Measurements from ENCODE around the gene GSTP1. TPM values are rescaled to one million over a fixed set of nuclear protein-coding genes. Genes with fewer than 3 reads are reported as not detected.

GSTP1 gene
- polyA plus RNA-seq, 4 donors, result 714 to 1,471 (median 1,003) TPM

DNA sequence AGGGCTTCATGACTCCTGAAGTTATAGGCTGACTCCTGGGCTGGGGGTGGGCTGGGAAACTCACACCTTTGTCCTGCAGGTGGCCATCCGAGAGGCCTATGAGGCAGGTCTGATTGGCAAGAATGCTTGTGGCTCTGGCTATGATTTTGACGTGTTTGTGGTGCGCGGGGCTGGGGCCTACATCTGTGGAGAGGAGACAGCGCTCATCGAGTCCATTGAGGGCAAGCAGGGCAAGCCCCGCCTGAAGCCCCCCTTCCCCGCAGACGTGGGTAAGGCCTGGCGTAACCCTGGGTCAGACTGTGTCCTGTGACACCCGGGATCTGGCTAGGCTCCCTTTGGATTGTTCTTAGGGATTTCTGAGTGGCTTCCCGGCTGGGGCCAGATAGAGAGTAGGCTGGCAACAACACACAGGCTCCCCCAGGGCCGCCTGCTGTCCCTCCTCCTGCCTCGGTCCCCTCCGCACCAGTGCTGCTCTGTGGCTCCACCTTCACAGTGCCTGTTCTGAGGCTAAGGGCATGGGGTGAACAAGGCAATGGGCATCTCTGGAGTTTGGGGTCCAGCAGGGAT is 26.8 kb downstream of the GSTP1 start:
- H3K4me3 ChIP-seq (ENCODE audit: low read depth in 1 of 3, low read length in 3 of 3), result no peak overlapping the region
- 85 to 90% (median 90%) methylated on average over 15 of the region's 15 CpGs for WGBS, 3 donors
- H3K27ac ChIP-seq (ENCODE audit: low read depth in 1 of 3, low read length in 2 of 3), result no peak overlapping the region
- no peaks in the 10 kb centered on the region for H3K9me3 ChIP-seq (ENCODE audit: control insufficient read depth in 2 of 2, insufficient read depth in 1 of 2, low read depth in 1 of 2, low read length in 1 of 2)
- no peak for DNase-seq
- peaks cover 0 to 4% (median 0%) of the 10 kb centered on the region in 3 donors for H3K27me3 ChIP-seq (ENCODE audit: control insufficient read depth in 3 of 3, insufficient read depth in 3 of 3, low read length in 3 of 3)
- H3K36me3 ChIP-seq (ENCODE audit: control insufficient read depth in 3 of 3, insufficient read depth in 2 of 3, low read depth in 1 of 3, low read length in 3 of 3), result peaks cover 0 to 51% (median 16%) of the 10 kb centered on the region in 3 donors
- FAIRE-seq, result no peak
- H3K4me1 ChIP-seq (ENCODE audit: control insufficient read depth in 3 of 3, insufficient read depth in 2 of 3, low read depth in 1 of 3, low read length in 2 of 3), result peaks cover 0 to 18% (median 0%) of the 10 kb centered on the region in 3 donors

DNA sequence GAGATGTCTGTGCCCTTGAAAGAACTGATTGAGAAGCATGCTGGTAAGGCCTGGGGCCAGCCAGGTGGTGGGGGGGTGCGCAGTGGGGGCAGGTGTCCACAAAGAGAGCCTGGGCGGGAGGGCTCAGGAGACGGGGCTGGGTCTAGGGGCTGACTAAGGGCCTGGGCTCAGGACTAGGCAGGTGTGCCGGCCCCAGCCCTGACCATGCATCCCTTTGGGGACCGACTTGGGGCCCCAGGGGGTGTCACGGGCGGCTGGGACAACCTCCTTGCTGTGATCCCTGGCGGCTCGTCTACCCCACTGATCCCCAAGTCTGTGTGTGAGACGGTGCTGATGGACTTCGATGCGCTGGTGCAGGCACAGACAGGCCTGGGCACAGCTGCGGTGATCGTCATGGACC is 27.6 kb downstream of the GSTP1 start:
- FAIRE-seq, result no peak
- no peak overlapping the region for H3K4me3 ChIP-seq (ENCODE audit: low read depth in 1 of 3, low read length in 3 of 3)
- peaks cover 0 to 10% (median 0%) of the 10 kb centered on the region in 3 donors for H3K27me3 ChIP-seq (ENCODE audit: control insufficient read depth in 3 of 3, insufficient read depth in 3 of 3, low read length in 3 of 3)
- H3K36me3 ChIP-seq (ENCODE audit: control insufficient read depth in 3 of 3, insufficient read depth in 2 of 3, low read depth in 1 of 3, low read length in 3 of 3), result peaks cover 0 to 51% (median 16%) of the 10 kb centered on the region in 3 donors
- 93% methylated on average over 14 of the region's 14 CpGs for WGBS, 3 donors
- peaks cover 0 to 21% (median 0%) of the 10 kb centered on the region in 3 donors for H3K4me1 ChIP-seq (ENCODE audit: control insufficient read depth in 3 of 3, insufficient read depth in 2 of 3, low read depth in 1 of 3, low read length in 2 of 3)
- no peak for DNase-seq
- H3K9me3 ChIP-seq (ENCODE audit: control insufficient read depth in 2 of 2, insufficient read depth in 1 of 2, low read depth in 1 of 2, low read length in 1 of 2), result no peaks in the 10 kb centered on the region
- H3K27ac ChIP-seq (ENCODE audit: low read depth in 1 of 3, low read length in 2 of 3), result no peak overlapping the region

DNA sequence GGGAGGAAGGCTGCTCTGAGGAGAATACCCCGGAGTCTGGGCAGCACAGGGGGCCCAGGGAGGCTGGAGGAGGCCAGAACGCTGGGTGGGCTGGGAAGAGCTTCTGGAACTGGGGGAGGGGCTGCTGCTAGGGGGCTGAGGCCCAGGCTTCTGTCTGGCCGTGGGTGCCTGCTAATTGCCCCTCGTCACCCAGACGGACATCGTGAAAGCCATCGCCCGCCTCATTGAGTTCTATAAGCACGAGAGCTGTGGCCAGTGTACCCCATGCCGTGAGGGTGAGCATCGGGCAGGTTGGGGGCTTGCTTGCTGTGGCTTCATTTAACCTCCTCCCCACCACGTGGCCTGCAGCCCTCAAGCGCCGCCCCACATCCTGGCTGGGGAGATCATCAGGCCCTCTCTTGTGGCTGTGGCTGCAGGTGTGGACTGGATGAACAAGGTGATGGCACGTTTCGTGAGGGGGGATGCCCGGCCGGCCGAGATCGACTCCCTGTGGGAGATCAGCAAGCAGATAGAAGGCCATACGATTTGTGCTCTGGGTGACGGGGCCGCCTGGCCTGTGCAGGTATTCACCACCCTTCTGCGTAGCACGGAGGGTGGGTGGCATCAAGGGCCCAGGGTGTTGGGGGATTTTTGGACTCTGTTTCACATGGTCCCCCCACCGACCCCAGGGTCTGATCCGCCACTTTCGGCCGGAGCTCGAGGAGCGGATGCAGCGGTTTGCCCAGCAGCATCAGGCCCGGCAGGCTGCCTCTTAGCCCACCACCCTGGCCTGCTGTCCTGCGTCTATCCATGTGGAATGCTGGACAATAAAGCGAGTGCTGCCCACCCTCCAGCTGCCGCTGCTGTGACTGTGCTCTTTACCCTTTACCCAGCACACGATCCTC is 28.3 kb downstream of the GSTP1 start:
- FAIRE-seq (no peak), DNase-seq (no peak)
- WGBS, 3 donors, result 86 to 92% (median 91%) methylated on average over 36 to 37 of the region's 37 CpGs
- H3K9me3 ChIP-seq (ENCODE audit: control insufficient read depth in 2 of 2, insufficient read depth in 1 of 2, low read depth in 1 of 2, low read length in 1 of 2), result no peaks in the 10 kb centered on the region
- peaks cover 0 to 10% (median 0%) of the 10 kb centered on the region in 3 donors for H3K27me3 ChIP-seq (ENCODE audit: control insufficient read depth in 3 of 3, insufficient read depth in 3 of 3, low read length in 3 of 3)
- no peak overlapping the region for H3K4me3 ChIP-seq (ENCODE audit: low read depth in 1 of 3, low read length in 3 of 3)
- H3K4me1 ChIP-seq (ENCODE audit: control insufficient read depth in 3 of 3, insufficient read depth in 2 of 3, low read depth in 1 of 3, low read length in 2 of 3), result peaks cover 0 to 21% (median 0%) of the 10 kb centered on the region in 3 donors
- peaks cover 0 to 51% (median 16%) of the 10 kb centered on the region in 3 donors for H3K36me3 ChIP-seq (ENCODE audit: control insufficient read depth in 3 of 3, insufficient read depth in 2 of 3, low read depth in 1 of 3, low read length in 3 of 3)
- no peak overlapping the region for H3K27ac ChIP-seq (ENCODE audit: low read depth in 1 of 3, low read length in 2 of 3)

DNA sequence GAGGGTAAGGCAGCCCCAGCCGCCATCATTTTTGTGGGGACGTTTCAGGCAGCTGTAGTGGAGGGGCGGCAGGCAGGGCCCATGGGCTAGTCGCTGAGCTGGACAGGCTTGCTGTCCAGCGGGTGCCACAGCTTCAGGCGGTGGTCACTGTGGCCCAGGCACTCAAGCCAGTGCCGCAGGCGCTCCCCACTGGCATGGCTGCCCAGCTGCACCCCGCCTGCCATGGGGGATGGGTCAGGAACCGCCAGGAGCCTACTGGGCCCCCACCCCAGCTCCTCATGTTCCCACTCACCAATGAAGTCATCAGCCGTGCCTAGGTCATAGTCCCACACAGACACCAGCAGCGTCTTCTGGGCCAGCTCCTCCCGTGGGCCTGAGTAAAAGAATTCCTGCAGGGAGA is 29.1 kb downstream of the GSTP1 start:
- no peaks in the 10 kb centered on the region for H3K9me3 ChIP-seq (ENCODE audit: control insufficient read depth in 2 of 2, insufficient read depth in 1 of 2, low read depth in 1 of 2, low read length in 1 of 2)
- H3K27ac ChIP-seq (ENCODE audit: low read depth in 1 of 3, low read length in 2 of 3), result no peak overlapping the region
- peaks cover 0 to 19% (median 0%) of the 10 kb centered on the region in 3 donors for H3K4me1 ChIP-seq (ENCODE audit: control insufficient read depth in 3 of 3, insufficient read depth in 2 of 3, low read depth in 1 of 3, low read length in 2 of 3)
- peaks cover 0 to 10% (median 0%) of the 10 kb centered on the region in 3 donors for H3K27me3 ChIP-seq (ENCODE audit: control insufficient read depth in 3 of 3, insufficient read depth in 3 of 3, low read length in 3 of 3)
- FAIRE-seq, result no peak
- no peak overlapping the region for H3K4me3 ChIP-seq (ENCODE audit: low read depth in 1 of 3, low read length in 3 of 3)
- DNase-seq, result no peak
- peaks cover 0 to 51% (median 16%) of the 10 kb centered on the region in 3 donors for H3K36me3 ChIP-seq (ENCODE audit: control insufficient read depth in 3 of 3, insufficient read depth in 2 of 3, low read depth in 1 of 3, low read length in 3 of 3)
- 87 to 93% (median 88%) methylated on average over 12 to 13 of the region's 13 CpGs for WGBS, 3 donors

DNA sequence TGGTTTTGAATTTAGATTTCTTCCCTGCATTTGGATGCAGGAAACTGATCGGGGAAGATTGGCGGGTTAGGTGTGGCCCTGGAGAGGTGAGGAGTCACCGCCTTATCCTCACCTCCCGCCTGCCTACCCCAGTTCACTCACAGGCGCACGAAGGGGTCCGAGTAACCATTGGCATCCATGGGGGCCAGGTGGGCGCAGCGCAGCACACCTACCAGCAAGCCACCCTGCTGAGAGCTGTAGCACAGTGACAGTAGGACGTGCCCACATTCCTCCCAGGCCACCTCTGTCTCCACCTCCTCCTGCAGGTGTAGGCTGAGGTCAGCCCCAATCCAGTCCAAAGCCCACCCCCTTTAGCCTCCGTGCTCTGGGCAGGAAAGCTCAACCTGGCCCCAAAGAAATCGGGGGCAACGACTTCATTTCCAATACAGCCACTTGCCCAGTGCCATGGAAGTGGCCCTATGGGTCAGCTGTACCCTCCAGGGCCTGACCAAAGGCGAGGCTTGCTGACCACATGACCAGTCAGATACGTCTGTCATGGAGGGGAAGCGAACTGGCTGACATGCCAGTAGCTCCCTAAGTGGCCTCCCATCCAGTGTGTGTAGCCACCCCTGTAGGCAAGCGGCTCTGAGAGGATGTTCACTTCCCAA is 29.8 kb downstream of the GSTP1 start:
- Histone ChIP-seq H3K27me3 (ENCODE audit: control insufficient read depth in 3 of 3, insufficient read depth in 3 of 3, low read length in 3 of 3) (peaks cover 0 to 10% (median 0%) of the 10 kb centered on the region in 3 donors), H3K4me1 (ENCODE audit: control insufficient read depth in 3 of 3, insufficient read depth in 2 of 3, low read depth in 1 of 3, low read length in 2 of 3) (peaks cover 0 to 13% (median 0%) of the 10 kb centered on the region in 3 donors), H3K4me3 (ENCODE audit: low read depth in 1 of 3, low read length in 3 of 3) (no peak overlapping the region), H3K9me3 (ENCODE audit: control insufficient read depth in 2 of 2, insufficient read depth in 1 of 2, low read depth in 1 of 2, low read length in 1 of 2) (no peaks in the 10 kb centered on the region), H3K27ac (ENCODE audit: low read depth in 1 of 3, low read length in 2 of 3) (peak overlapping the region; percentile 29 to 76 (median 68)), H3K36me3 (ENCODE audit: control insufficient read depth in 3 of 3, insufficient read depth in 2 of 3, low read depth in 1 of 3, low read length in 3 of 3) (peaks cover 0 to 47% (median 16%) of the 10 kb centered on the region in 3 donors)
- WGBS, 3 donors, result 81 to 83% (median 82%) methylated on average over 17 of the region's 17 CpGs
- no peak for DNase-seq
- FAIRE-seq, result no peak

DNA sequence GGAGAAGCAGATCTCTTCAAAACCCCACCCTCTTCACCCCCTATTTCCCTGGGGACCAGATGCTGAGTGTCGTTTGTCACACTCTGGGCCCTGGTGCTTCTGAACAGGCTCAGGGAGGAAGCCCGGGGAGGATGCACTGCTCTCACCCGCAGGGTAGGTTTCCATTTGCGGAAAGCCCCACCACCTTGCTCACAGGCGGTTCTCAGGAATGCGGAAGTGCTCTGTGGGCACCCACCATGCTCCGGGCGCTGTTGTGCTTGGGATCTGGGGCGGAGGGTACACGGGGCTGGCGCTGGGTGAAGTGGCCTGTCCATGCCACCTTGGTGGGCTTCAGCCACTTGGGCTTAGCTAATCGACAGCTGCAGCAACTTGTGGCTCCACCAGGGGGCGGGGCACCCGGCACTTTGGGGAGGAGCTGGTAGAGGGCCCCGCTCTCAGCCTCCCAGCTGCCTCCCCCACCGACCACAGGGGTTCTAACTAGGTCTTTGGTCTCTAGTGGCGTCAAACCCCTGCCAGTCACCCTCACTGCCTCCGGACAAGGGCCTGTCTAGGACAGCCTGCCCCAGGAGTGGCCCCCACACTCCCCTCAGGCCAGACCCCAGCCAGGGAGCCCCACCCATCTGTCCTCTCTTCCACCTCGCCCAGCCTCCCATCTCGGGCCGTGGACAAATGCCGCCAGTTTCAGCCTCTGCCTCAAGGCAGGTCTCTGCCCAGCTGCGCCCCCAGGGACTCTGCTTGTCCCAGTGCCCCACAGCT is 30.5 kb downstream of the GSTP1 start:
- Histone ChIP-seq H3K27me3 (ENCODE audit: control insufficient read depth in 3 of 3, insufficient read depth in 3 of 3, low read length in 3 of 3) (peaks cover 0 to 10% (median 0%) of the 10 kb centered on the region in 3 donors), H3K4me1 (ENCODE audit: control insufficient read depth in 3 of 3, insufficient read depth in 2 of 3, low read depth in 1 of 3, low read length in 2 of 3) (peaks cover 0 to 13% (median 0%) of the 10 kb centered on the region in 3 donors), H3K4me3 (ENCODE audit: low read depth in 1 of 3, low read length in 3 of 3) (peak overlapping the region in 2 of 3 donors; percentile 39 to 45), H3K36me3 (ENCODE audit: control insufficient read depth in 3 of 3, insufficient read depth in 2 of 3, low read depth in 1 of 3, low read length in 3 of 3) (peaks cover 0 to 43% (median 13%) of the 10 kb centered on the region in 3 donors), H3K27ac (ENCODE audit: low read depth in 1 of 3, low read length in 2 of 3) (peak overlapping the region; percentile 29 to 76 (median 68)), H3K9me3 (ENCODE audit: control insufficient read depth in 2 of 2, insufficient read depth in 1 of 2, low read depth in 1 of 2, low read length in 1 of 2) (no peaks in the 10 kb centered on the region)
- DNase-seq (peak; percentile 67 to 70), FAIRE-seq (no peak)
- WGBS, 3 donors, result 7 to 19% (median 13%) methylated on average over 22 to 23 of the region's 23 CpGs

DNA sequence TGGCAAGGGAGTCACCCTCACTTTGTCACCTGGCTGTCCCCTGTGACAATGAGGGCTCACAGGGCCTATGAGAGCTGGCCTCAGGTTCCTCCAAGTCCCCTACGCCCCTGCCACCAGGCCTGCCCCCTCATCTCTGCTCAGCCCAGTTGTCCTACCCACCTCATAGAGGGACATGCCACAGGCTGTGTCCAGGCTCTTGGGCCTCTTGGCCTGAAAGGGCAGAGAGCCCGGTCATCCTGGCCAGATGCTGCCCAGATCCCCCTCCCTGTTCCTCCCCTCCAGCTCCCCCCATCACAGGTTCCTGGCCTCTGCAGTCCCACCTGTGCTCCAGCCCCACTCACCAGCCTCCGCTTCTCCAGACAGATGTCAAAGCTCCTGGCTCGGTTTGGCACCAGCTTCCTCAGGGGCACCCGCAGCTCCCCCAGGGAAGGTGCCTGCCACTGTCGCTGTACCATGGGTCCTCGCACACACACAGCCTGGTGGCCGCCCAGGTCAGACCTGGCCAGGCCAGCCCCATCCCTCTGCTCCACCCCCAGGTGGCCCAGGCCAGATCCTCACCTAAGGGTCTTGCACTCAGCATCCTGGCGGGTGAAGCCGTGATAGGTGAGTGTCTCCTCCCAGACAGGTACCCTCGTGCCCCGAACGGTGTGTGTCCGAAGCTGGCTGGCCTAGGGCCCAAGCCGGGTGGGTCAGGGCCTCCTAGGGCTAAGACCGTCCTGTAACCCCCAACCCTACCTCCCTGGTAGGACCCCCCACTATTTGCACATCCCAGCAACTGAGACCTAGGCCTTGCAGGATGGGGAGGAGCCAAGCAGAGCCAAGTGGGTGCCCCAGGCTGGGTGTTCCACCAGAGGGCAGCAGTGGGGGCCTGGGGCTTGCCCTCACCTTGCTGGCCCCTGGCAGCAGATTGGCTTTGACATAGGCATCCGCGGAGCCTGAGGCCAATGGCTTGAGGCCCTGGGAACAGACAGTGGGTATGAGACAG is 31.4 kb downstream of the GSTP1 start:
- H3K27me3 ChIP-seq (ENCODE audit: control insufficient read depth in 3 of 3, insufficient read depth in 3 of 3, low read length in 3 of 3), result peaks cover 0 to 10% (median 0%) of the 10 kb centered on the region in 3 donors
- DNase-seq (peak; percentile 59 to 69), FAIRE-seq (no peak)
- no peaks in the 10 kb centered on the region for H3K9me3 ChIP-seq (ENCODE audit: control insufficient read depth in 2 of 2, insufficient read depth in 1 of 2, low read depth in 1 of 2, low read length in 1 of 2)
- peaks cover 0 to 37% (median 10%) of the 10 kb centered on the region in 3 donors for H3K36me3 ChIP-seq (ENCODE audit: control insufficient read depth in 3 of 3, insufficient read depth in 2 of 3, low read depth in 1 of 3, low read length in 3 of 3)
- no peak overlapping the region for H3K4me3 ChIP-seq (ENCODE audit: low read depth in 1 of 3, low read length in 3 of 3)
- 81 to 86% (median 86%) methylated on average over 18 of the region's 18 CpGs for WGBS, 3 donors
- H3K27ac ChIP-seq (ENCODE audit: low read depth in 1 of 3, low read length in 2 of 3), result peak overlapping the region in 2 of 3 donors; percentile 68 to 76
- H3K4me1 ChIP-seq (ENCODE audit: control insufficient read depth in 3 of 3, insufficient read depth in 2 of 3, low read depth in 1 of 3, low read length in 2 of 3), result peaks cover 0 to 13% (median 0%) of the 10 kb centered on the region in 3 donors

All from small intestine (tissue), 7 donors.